SH-SY5Y (cell line): ENCODE results near the gene GRM8.

Source experiments
- GATA2 ChIP-seq: IDR thresholded peaks from 2 replicates; pipeline ENCODE4 v1.6.1; 2011; ENCODE audit warnings: mild to moderate bottlenecking, low read depth, low read length
- GATA3 ChIP-seq: IDR thresholded peaks from 2 replicates; pipeline ENCODE4 v1.6.1; 2011; ENCODE audit warnings: low read depth, mild to moderate bottlenecking, low read length, moderate library complexity

- no peak for TF ChIP-seq GATA3
- TF ChIP-seq GATA2: no peak
Measured at GRCh38 chr7:126398285-126398684, 854.5 kb downstream of the GRM8 start.
